Right lobe of liver (tissue), 4 donors: ENCODE results near the gene EMCN.

ENCODE experiments used
- CTCF ChIP-seq, 4 donors: fragments of 200-600 bp in 3 of 4; fragments of 450-650 bp in 1 of 4; IDR thresholded peaks; one replicate each; pipeline versions ENCODE4 v1.5.1 to v1.8.0; 2016 to 2022; ENCODE audit warnings: antibody characterized with exemption in 4 of 4, mild to moderate bottlenecking in 2 of 4
- POLR2A ChIP-seq: fragments of 450-650 bp; IDR thresholded peaks from one replicate; pipeline ENCODE4 v1.6.1; 2017; ENCODE audit warnings: antibody characterized with exemption, mild to moderate bottlenecking
- donor health status: DM: no; HTN: no; CAD: no.
- donor health status: DM: no; HTN: no; CAD: no.
- donor health status: DM: no; HTN: yes; CAD: no.

GRCh38 chr4:100366213-100366612 is 151.6 kb downstream of the EMCN start:
- TF ChIP-seq CTCF (IDR thresholded peaks at IDR 0.05) (no peak), POLR2A (no peak)
